Panc1 (cell line): ENCODE measurements around the gene ZNF284. TPM values are rescaled to one million over a fixed set of nuclear protein-coding genes. Genes with fewer than 3 reads are reported as not detected.

ENCODE experiments used
- ATAC-seq: fragments of 200-7000 bp; cut with Tn5 transposase; 2 replicates; pipeline ENCODE4 v1.9.1; 2020; ENCODE audit warnings: mild to moderate bottlenecking, moderate library complexity
- BruUV-seq: library from RNA; stranded (reverse); fragments of 400-500 nt; replicated peaks from 2 replicates; lab custom pipeline; 2021; lab: Mats Ljungman, UMichigan
- CTCF ChIA-PET: fragments of 300-600 bp; sonication (Branson Sonifier 250); formaldehyde crosslinking; loops from one replicate; lab custom pipeline; 2022; ENCODE audit warnings: antibody characterized with exemption; lab: Charles Lee
- POLR2A ChIA-PET: fragments of 300-600 bp; sonication (Branson Sonifier 250); formaldehyde crosslinking; loops from one replicate; lab custom pipeline; 2022; ENCODE audit warnings: antibody characterized with exemption; lab: Charles Lee
- DNase-seq: peaks from one replicate; pipeline ENCODE4 v3.0.0-alpha.2; 2010; ENCODE audit warnings: low read depth, low spot score
- H3K27ac ChIP-seq: 2 replicates; pipeline ENCODE4 v1.5.1; 2011; ENCODE audit warnings: mild to moderate bottlenecking, low read length, inconsistent platforms
- H3K27me3 ChIP-seq: fragments of 200-500 bp; sonication (Bioruptor generic); 2 replicates; pipeline ENCODE4 v1.6.0; 2014; ENCODE audit warnings: low read length, inconsistent platforms; ENCODE audit not compliant: control insufficient read depth, insufficient read depth
- H3K36me3 ChIP-seq: fragments of 200-500 bp; sonication (Bioruptor generic); 2 replicates; pipeline ENCODE4 v1.5.1; 2014; ENCODE audit warnings: inconsistent platforms, mild to moderate bottlenecking, low read length, moderate library complexity; ENCODE audit not compliant: control insufficient read depth, insufficient read depth
- H3K4me1 ChIP-seq: 2 replicates; pipeline ENCODE4 v1.5.1; 2011; ENCODE audit warnings: inconsistent platforms, mild to moderate bottlenecking, low read length, moderate library complexity; ENCODE audit not compliant: control insufficient read depth, insufficient read depth
- H3K4me3 ChIP-seq, 2 experiments: 2 replicates each; pipeline ENCODE4 v1.5.1; 2011 to 2012; ENCODE audit warnings: low read depth in 2 of 2, low read length in 2 of 2, mild to moderate bottlenecking in 2 of 2, inconsistent platforms in 1 of 2, moderate library complexity in 1 of 2
- H3K9me3 ChIP-seq: fragments of 200-500 bp; sonication (Bioruptor generic); 2 replicates; pipeline ENCODE4 v1.5.1; 2014; ENCODE audit warnings: low read depth, mild to moderate bottlenecking, inconsistent platforms, low read length, moderate library complexity; ENCODE audit not compliant: control insufficient read depth, insufficient read depth
- CTCF ChIP-seq: fragments of 450-650 bp; IDR thresholded peaks from 2 replicates; pipeline ENCODE4 v1.5.1; 2017; ENCODE audit warnings: mild to moderate bottlenecking
- POLR2AphosphoS5 ChIP-seq: IDR thresholded peaks from 2 replicates; pipeline ENCODE4 v1.6.1; 2012; ENCODE audit warnings: mild to moderate bottlenecking, low read depth, low read length, moderate library complexity
- REST ChIP-seq, 2 experiments: IDR thresholded peaks; 2 replicates each; pipeline ENCODE4 v1.6.1; 2011 to 2012; ENCODE audit warnings: low read depth in 2 of 2, control low read depth in 1 of 2, low read length in 1 of 2, mild to moderate bottlenecking in 1 of 2, moderate library complexity in 1 of 2; ENCODE audit not compliant: insufficient read depth in 1 of 2
- SIN3A ChIP-seq: IDR thresholded peaks from 2 replicates; pipeline ENCODE4 v1.6.1; 2012; ENCODE audit warnings: low read depth, mild to moderate bottlenecking, low read length, moderate library complexity, borderline replicate concordance; ENCODE audit not compliant: insufficient read depth
- TCF7L2 ChIP-seq: IDR thresholded peaks from 2 replicates; pipeline ENCODE4 v1.6.1; 2011; ENCODE audit warnings: mild to moderate bottlenecking, low read depth, low read length, inconsistent platforms
- in situ Hi-C: cut with HindIII; loops from 2 replicates; pipeline ENCODE4 v1.10.0; 2016; ENCODE audit warnings: low sequenced_read_pairs, low pct_unique_long_range_greater_than_20kb
- intact Hi-C: fragments of 100-400 bp; cut with micrococcal nuclease; formaldehyde crosslinking; loops from one replicate; pipeline ENCODE4 v1.10.0; 2022; ENCODE audit not compliant: unreplicated experiment
- total RNA-seq: library from RNA; stranded (reverse); gene quantifications from one replicate; pipeline ENCODE4 v1.2.1, GENCODE V29; 2021; ENCODE audit not compliant: unreplicated experiment

The ZNF284 gene
- total RNA-seq, 1 experiment from 2014 or later = 0.87 TPM

GRCh38 chr19:44025217-44025936 lies 46.6 kb upstream of the ZNF284 start, which contains the start of gene ZNF222:
ZNF222 (plus strand) TSS chr19:44025379; CDS start chr19:44025437, 58 bp downstream.
- peak; percentile 100 for ATAC-seq
- ChIA-PET CTCF (no interaction called here), POLR2A (no interaction called here)
- no peaks in the 10 kb centered on the region for H3K27me3 ChIP-seq
- intact Hi-C loops = no loop called here
- in situ Hi-C loops = no loop called here
- DNase-seq = peak; percentile 43
- no peaks in the 10 kb centered on the region for H3K4me1 ChIP-seq
- BruUV-seq = TSS peak; percentile 93
- TF ChIP-seq REST (IDR thresholded peaks at IDR 0.05; ENCODE audit: insufficient read depth in 1 of 2, low read depth in 2 of 2, low read length in 1 of 2) = no peak
- no peak for TF ChIP-seq TCF7L2
- no peak for TF ChIP-seq SIN3A
- no peak for TF ChIP-seq CTCF
- no peak for TF ChIP-seq POLR2AphosphoS5
- H3K4me3 ChIP-seq = peak within 1 kb of the TSS; percentile 93 to 95
- H3K27ac ChIP-seq = peak within 1 kb of the TSS; percentile 83
- no peaks in the 10 kb centered on the region; the same call in 1 of the 2 replicates for H3K36me3 ChIP-seq
- H3K9me3 ChIP-seq = peaks cover 19% of the 10 kb centered on the region; the same call in 1 of the 2 replicates

GRCh38 chr19:44026622-44027021 lies 45.3 kb upstream of the ZNF284 start:
- Histone ChIP-seq H3K27ac (no peak overlapping the region), H3K9me3 (peaks cover 23% of the 10 kb centered on the region; the same call in 1 of the 2 replicates), H3K27me3 (no peaks in the 10 kb centered on the region), H3K4me1 (no peaks in the 10 kb centered on the region), H3K4me3 (no peak overlapping the region), H3K36me3 (no peaks in the 10 kb centered on the region; the same call in 1 of the 2 replicates)
- no peak for TF ChIP-seq POLR2AphosphoS5
- no peak for TF ChIP-seq SIN3A
- no peak for TF ChIP-seq CTCF
- no peak for TF ChIP-seq TCF7L2
- no peak for TF ChIP-seq REST (IDR thresholded peaks at IDR 0.05; ENCODE audit: insufficient read depth in 1 of 2, low read depth in 2 of 2, low read length in 1 of 2)
- no peak for DNase-seq
- ATAC-seq = no peak
- CTCF ChIA-PET = no interaction called here
- POLR2A ChIA-PET = no interaction called here
- in situ Hi-C loops (no loop called here), intact Hi-C loops (no loop called here)
- BruUV-seq = no TSS peak
